ENCODE measurements around the gene FUT8. TPM values are rescaled to one million over a fixed set of nuclear protein-coding genes. Genes with fewer than 3 reads are reported as not detected.

Gene FUT8
- polyA plus RNA-seq, 5 donors = 24.8 to 36.6 (median 31.0) TPM

DNA sequence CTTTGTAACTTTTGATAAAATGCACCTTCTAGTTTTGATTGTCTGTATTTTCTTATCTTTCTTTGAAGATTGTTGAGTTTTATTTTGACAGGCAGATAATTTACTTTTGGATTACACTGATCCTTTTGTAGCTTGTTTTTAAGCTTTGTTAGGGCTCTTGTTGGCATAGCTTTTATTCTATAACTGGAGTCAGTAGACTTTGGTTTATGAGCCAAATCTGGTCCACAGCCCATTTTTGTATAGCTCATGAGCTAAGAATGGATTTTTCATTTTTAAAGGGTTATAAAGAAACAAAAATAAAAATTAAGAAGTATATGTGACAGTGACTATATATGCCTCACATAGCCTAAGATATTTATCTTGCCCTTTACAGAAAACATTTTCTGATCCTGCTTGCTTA lies 142.3 kb downstream of the FUT8 start:
- DNase-seq = no peak

DNA sequence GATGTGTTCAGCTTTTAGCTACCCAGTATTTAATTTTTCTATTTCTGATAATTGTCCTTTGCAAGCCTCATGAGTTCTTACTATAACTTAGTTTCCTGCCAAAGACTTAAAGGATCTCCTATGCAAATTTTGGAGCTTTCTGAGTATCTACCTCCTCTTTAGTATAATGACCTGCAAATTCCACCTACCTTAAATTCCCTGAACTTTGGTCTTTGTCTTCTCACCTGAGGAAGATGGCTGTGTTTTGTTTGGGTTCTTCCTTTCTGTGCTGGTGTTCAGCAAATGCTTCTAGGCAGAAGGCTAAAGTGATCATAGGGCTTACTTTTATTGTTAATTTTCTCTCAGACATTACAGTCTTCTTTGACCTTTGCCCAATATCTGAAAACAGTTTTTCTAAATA lies 142.8 kb downstream of the FUT8 start:
- no peak for DNase-seq

DNA sequence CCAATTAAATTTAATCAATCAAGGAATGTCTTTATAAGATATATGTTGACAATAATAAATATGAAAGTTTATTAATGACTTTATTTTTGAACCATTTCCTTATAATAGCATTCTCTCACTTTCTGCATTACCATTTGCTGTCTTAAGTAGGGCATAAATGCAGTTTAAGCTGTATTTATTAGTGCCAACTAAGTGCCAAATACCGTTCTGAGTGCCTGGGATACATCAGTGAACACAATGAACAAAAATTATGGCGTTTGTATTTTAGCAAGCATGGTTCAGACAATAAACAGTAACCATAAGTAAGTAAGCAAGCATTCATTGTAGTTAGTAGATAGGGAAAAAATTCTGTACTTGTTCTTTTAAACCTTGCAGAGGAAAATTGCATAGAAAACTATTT lies 145.8 kb downstream of the FUT8 start:
- DNase-seq = peak in 1 of 2 donors; percentile 5

- no peak for DNase-seq
These were observed 148.0 kb downstream of the FUT8 start for GRCh38 chr14:65560340-65561027.

DNA sequence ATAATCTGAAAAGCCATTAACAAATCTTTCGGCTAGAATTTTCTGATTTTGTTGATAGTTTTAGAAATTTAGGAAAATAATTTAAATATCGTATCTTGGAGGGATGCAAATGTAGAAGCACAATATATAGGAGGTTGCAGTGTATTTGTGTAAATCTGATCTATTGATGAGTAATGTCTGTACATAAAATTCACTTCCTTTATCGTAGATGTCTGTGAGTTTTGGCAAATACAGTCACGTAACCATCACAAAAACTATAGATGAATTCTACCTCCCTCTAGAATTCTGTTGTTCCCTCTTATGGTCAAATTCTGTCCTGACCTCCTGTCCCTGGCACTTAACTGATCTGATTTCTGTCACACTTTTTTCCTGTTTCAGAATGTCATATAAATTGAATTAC lies 151.8 kb downstream of the FUT8 start:
- no peak for DNase-seq

DNA sequence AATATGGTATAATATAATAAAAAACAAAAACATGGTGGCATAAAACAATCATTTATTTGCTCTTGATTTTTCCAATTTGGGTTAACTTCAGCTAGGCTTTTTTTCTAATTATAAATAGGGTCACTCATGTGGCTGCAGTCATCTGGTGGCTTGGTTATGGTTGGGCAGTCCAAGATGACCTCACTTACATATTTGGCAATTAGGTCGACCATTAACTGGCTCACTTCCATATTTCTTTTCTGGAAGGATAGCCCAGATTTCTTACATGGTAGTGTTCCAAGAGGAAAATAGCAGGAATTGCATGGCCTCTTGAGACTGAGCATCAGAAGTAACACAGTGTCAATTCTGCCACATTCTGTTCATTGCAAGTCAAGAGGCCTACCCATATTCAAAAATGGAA lies 153.4 kb downstream of the FUT8 start:
- DNase-seq = no peak

- no peak for DNase-seq
These were observed 154.4 kb downstream of the FUT8 start for GRCh38 chr14:65566820-65567522.

DNA sequence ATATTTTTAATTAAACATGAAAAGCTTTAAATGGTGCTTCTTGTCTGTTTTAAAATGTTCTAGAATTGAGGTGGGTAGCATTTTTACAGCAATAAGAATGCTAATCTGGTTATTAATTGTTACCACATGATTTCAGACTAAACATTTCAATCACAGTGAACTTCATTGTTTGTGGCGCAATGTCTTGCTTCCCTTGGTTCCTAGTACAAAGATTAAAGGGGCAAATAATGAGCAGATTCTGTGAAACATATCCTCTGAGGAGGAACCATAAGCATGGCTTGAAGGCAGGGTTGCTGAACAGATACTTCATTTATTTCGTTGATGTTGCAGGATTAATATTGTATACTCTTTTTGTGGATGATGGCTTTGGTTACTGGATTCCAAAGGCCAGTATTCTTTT lies 162.1 kb downstream of the FUT8 start:
- DNase-seq = no peak

- DNase-seq = no peak
These were observed 162.9 kb downstream of the FUT8 start for GRCh38 chr14:65575389-65575788.

- DNase-seq = no peak
These were observed 168.4 kb downstream of the FUT8 start for GRCh38 chr14:65580973-65581372.

GRCh38 chr14:65581378-65581777 lies 168.8 kb downstream of the FUT8 start:
- DNase-seq = no peak

DNA sequence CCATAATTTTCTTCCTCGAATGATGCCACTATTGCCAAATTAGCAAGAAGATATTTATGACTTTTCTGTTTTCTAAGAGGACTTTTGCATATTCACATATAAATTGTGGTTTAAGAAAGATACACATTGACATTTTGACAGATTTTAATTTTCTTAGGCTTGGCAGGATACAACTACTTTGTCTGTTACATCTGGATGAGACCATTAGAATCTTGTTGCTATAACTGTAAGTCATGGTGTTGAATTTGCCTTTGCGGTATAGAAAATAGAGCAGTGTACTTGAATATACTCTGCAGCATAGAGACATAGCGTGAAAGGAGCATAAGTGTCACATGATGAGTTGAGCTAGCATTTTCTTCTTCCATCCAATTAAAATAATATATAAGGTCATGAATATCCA lies 169.3 kb downstream of the FUT8 start:
- no peak for DNase-seq

DNA sequence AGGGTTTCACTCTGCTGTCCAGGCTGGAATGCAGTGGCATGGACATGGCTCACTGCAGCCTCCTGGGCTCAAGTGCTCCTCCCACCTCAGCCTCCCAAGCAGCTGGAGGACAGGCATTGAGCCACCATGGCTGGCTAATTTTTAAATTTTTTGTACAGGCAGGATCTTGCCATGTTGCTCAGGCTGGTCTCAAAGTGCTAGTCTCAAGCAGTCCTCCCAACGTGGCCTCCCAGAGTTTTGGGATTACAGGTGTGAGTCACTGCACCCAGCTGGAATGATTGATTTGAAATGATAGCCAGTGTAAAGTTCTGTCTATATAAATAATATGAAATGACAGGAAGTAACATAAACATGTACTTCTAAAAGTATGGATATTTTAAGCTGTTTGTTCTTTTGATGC lies 172.7 kb downstream of the FUT8 start:
- no peak for DNase-seq

- DNase-seq = no peak
These were observed 176.1 kb downstream of the FUT8 start for GRCh38 chr14:65588426-65589140.

- DNase-seq = no peak
These were observed 181.8 kb downstream of the FUT8 start for GRCh38 chr14:65594153-65594881.

GRCh38 chr14:65594882-65595237 lies 182.3 kb downstream of the FUT8 start:
- no peak for DNase-seq

DNA sequence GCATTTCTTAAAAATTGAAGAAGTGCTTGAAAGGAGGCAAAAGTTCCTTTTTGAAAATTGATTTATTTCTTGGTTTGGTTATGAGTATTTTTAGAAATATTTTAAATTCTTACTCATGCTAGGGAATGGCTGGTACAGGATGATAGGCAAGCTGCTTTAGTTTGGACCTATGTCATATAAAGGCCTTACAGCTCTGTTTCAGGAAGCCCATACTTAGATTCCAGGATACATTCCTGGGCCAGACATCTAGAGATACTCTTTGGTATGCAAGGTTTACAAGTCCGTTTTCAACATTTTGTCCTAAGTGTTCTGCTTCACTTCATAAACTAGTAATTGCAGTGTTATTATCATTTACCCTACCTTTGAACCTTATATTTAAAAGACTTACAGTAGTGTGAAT lies 186.8 kb downstream of the FUT8 start:
- no peak for DNase-seq

DNA sequence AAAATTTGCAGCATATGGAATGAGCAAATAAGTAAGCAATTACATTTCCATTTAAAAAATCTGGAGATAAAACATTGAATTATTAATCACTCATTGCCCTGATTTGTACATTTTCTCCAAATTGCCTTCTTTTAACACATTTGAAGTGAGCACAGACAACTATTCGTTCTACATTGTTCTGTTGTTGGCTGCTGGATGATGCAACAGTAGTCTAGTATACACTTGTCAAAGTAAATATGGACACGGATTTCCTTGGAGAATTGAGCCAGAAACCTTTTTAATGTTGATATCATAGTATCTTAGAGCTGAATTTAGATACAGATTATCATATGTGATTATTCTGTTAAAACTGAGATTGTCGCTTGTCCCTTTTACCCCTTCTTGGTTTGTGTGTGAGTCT lies 188.2 kb downstream of the FUT8 start:
- DNase-seq = no peak

- no peak for DNase-seq
These were observed 192.0 kb downstream of the FUT8 start for GRCh38 chr14:65604535-65604934.

DNA sequence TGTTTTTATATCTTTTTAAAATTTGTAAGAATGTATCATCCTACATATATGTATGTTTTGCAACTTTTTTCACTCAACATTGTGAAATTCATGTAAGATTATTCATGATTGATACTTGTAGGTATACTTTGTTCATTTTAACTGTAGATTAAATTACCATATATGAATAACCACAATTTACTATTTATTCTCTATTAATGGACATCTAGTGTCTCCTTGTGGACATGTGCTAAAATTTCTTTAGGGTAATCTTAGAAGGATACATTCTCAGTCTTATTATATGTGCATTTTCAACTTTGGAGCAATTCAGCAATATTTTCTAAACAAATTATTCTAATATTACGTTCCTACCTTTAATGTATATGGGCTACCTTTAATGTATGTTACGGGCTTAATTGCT lies 192.4 kb downstream of the FUT8 start:
- no peak for DNase-seq

GRCh38 chr14:65606460-65606859 lies 193.9 kb downstream of the FUT8 start:
- no peak for DNase-seq

DNA sequence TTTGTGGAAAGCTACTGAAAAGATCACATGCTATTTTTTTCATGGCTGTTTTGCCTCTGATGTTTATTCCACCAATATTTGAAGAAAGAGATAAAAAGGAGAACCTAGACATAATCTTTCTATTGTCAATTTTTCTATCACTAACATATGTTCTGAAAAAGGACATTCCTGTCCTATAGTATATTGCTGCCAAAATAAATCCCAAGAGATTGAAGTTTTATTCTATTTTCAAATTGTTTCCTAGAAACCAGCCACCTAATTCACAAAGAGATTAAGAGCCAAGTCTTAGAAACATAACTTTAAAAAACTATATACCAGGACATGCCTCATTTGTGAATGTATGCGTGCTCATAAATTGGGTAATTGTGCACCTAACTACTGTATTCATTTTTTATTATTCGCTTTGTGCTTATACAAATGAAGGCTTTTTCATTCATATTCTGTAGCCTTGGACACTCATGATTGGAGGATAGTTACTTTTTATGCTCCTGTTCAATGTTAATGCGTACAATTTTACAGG lies 200.7 kb downstream of the FUT8 start:
- DNase-seq = no peak
